ENCODE measurements around the gene CALCA. TPM values are rescaled to one million over a fixed set of nuclear protein-coding genes. Genes with fewer than 3 reads are reported as not detected.
"Not testable (repeated sequence)": the region's sequence is repeated elsewhere in the genome, so short reads cannot be mapped to it uniquely, and the experiment has no call there.

CALCA gene, protein sequence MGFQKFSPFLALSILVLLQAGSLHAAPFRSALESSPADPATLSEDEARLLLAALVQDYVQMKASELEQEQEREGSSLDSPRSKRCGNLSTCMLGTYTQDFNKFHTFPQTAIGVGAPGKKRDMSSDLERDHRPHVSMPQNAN
- total RNA-seq (not detected), polyA plus RNA-seq (not detected), total RNA-seq (not detected)

DNA sequence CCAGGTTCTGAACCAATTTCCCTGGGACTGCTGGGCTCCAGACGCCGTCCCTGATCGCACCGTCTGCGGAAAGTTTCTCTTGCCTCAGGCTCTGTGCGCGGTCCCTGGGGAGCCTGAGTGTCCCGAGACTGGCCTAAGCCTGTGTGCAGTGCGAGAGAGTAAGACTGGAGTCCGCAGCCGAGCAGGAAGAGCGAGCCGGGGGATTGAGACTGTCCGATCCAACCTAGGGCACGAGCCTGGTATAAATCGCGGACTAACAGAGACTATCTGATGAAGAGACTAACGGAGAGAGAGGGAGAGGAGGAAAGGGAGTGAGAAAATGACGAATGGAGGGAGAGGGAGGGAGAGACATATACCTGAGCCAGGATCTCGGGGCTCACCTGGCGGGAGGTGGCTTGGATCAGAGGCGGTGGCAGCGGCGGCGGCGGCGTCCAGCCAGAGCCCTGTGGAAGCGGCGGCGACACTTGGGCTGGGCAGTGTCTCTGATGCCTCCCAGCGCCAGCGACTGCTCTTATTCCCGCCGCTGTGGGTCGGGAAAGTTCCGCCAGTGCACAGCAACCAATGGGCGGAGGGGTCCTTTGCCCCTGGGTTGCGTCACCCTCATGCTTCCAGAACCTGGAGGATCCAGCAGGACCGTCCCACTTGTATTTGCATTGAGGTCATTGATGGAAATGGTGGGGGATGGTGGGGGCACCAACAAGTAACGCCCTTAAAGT is at the start of gene CALCA:
Gene CALCA (minus strand): TSS at position 487 of the 716 bp plus-strand sequence. CDS start 1,159 bp downstream, outside the sequence.
- Histone ChIP-seq H3K36me3 (ENCODE audit: control insufficient read depth in 2 of 3, insufficient read depth in 3 of 3, low read length in 3 of 3) (no peaks in the 10 kb centered on the region), H3K4me1 (ENCODE audit: control insufficient read depth in 2 of 2, insufficient read depth in 2 of 2, low read length in 2 of 2) (peaks cover 11 to 16% of the 10 kb centered on the region in 2 donors), H3K9me3 (ENCODE audit: control insufficient read depth in 2 of 3, low read length in 3 of 3) (no peaks in the 10 kb centered on the region), H3K4me3 (ENCODE audit: low read length) (peak within 1 kb of the TSS; percentile 47), H3K27ac (ENCODE audit: low read depth, low read length) (no peak within 1 kb of the TSS), H3K27me3 (ENCODE audit: control insufficient read depth in 2 of 2, insufficient read depth in 2 of 2, low read length in 2 of 2) (peaks cover 10 to 25% of the 10 kb centered on the region in 2 donors)
- POLR2A ChIA-PET: no interaction called here
- ATAC-seq (no peak), DNase-seq (no peak)
- peak within 1 kb of the TSS in 1 of 9 donors; percentile 16 for H3K27ac Mint-ChIP-seq
- H3K36me3 Mint-ChIP-seq: no peaks in the 10 kb centered on the region
- CTCF ChIA-PET: no interaction called here
- H3K4me3 Mint-ChIP-seq: peak within 1 kb of the TSS; percentile 76 to 92 (median 83)
- intact Hi-C loops (cut with micrococcal nuclease): loop anchor here (2.0 to 5.0 kb wide), 2 partner anchors 235 to 237 kb away; no protein-coding TSS in a partner anchor
- H3K4me1 Mint-ChIP-seq: peaks cover 20 to 38% (median 32%) of the 10 kb centered on the region in 7 donors
- H3K27me3 Mint-ChIP-seq: peaks cover 78 to 87% (median 82%) of the 10 kb centered on the region in 5 donors
- no peaks in the 10 kb centered on the region for H3K9me3 Mint-ChIP-seq

DNA sequence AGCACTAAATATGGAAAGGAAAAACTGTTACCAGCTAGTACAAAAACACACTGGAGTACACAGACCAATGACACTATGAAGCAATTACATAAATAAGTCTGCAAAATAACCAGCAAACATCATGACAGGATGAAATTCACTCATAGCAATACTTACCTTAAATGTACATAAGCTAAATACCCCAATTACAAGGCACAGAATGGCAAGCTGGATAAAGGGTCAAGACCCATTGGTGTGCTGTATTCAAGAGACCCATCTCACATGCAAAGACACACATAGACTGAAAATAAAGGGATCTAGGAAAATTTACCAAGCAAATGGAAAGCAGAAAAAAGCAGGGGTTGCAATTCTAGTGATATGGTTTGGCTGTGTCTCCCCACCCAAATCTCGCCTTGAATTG is 44.0 kb upstream of the CALCA start:
- Histone ChIP-seq H3K27ac (ENCODE audit: low read depth, low read length) (no peak overlapping the region), H3K4me3 (ENCODE audit: low read length) (no peak overlapping the region), H3K9me3 (ENCODE audit: control insufficient read depth in 2 of 3, low read length in 3 of 3) (no peaks in the 10 kb centered on the region), H3K36me3 (ENCODE audit: control insufficient read depth in 2 of 3, insufficient read depth in 3 of 3, low read length in 3 of 3) (no peaks in the 10 kb centered on the region), H3K4me1 (ENCODE audit: control insufficient read depth in 2 of 2, insufficient read depth in 2 of 2, low read length in 2 of 2) (no peaks in the 10 kb centered on the region), H3K27me3 (ENCODE audit: control insufficient read depth in 2 of 2, insufficient read depth in 2 of 2, low read length in 2 of 2) (no peaks in the 10 kb centered on the region)
- Mint-ChIP-seq H3K4me3 (no peak overlapping the region), H3K27ac (no peak overlapping the region), H3K4me1 (no peaks in the 10 kb centered on the region), H3K27me3 (peaks cover 8 to 42% (median 26%) of the 10 kb centered on the region in 5 donors), H3K9me3 (peaks cover 14 to 51% (median 25%) of the 10 kb centered on the region in 11 donors), H3K36me3 (peaks cover 0 to 29% (median 6%) of the 10 kb centered on the region in 5 donors)
- POLR2A ChIA-PET: no interaction called here
- DNase-seq: no peak
- CTCF ChIA-PET: no interaction called here
- no peak for ATAC-seq
- intact Hi-C loops (cut with micrococcal nuclease): no loop called here

DNA sequence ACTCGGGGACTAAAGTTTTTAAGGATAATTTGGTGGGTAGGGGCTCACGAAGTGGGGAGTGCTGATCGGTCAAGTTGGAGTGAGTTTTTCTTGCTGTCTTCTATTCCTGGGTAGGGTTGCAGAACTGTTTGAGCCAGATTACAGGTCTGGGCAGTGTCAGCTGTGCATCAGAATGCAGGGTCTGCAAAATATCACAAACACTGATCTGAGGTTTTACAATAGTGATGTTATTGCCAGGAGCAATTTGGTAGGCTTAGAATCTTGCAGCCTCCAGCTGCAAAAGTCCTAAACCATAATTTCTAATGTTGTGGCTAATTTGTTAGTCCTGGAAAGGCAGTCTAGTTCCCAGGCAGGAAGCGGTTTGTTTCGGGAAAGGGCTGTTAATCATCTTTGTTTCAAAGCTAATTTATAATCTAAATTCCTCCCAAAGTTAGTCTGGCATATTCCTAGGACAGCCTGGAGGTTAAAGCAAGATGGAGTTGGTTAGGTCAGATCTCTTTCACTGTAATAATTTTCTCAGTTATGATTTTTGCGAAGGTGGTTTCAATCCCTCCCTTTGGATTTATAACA is 39.7 kb upstream of the CALCA start:
- Histone ChIP-seq H3K9me3 (ENCODE audit: control insufficient read depth in 2 of 3, low read length in 3 of 3) (no peaks in the 10 kb centered on the region), H3K4me1 (ENCODE audit: control insufficient read depth in 2 of 2, insufficient read depth in 2 of 2, low read length in 2 of 2) (no peaks in the 10 kb centered on the region), H3K4me3 (ENCODE audit: low read length) (no peak overlapping the region), H3K27ac (ENCODE audit: low read depth, low read length) (no peak overlapping the region), H3K27me3 (ENCODE audit: control insufficient read depth in 2 of 2, insufficient read depth in 2 of 2, low read length in 2 of 2) (no peaks in the 10 kb centered on the region), H3K36me3 (ENCODE audit: control insufficient read depth in 2 of 3, insufficient read depth in 3 of 3, low read length in 3 of 3) (no peaks in the 10 kb centered on the region)
- ChIA-PET CTCF (no interaction called here), POLR2A (no interaction called here)
- ATAC-seq (no peak), DNase-seq (no peak)
- intact Hi-C loops (cut with micrococcal nuclease): no loop called here
- H3K4me1 Mint-ChIP-seq: no peaks in the 10 kb centered on the region
- H3K27me3 Mint-ChIP-seq: peaks cover 6 to 54% (median 31%) of the 10 kb centered on the region in 5 donors
- H3K4me3 Mint-ChIP-seq: no peak overlapping the region
- peaks cover 8 to 22% (median 14%) of the 10 kb centered on the region in 11 donors for H3K9me3 Mint-ChIP-seq
- H3K36me3 Mint-ChIP-seq: peaks cover 0 to 14% (median 6%) of the 10 kb centered on the region in 5 donors
- no peak overlapping the region for H3K27ac Mint-ChIP-seq

DNA sequence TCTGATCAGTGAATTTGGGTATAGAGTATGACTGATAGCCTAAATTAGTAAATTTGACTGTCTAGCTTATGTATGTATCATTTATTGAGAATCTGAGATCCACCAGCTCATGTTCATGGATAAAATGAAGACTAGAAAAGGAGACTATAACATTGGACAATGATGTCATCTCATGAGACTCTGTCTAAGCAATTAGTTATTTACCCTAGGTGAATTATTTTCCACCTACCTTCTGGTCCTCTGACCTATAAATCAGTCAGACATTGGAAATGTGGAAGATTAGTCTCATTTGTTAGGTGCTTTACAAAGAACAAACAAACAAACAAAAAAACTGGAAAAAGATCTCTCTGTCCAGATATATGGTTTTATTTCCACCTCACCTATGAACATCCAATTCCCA is 38.7 kb upstream of the CALCA start:
- intact Hi-C loops (cut with micrococcal nuclease): no loop called here
- Mint-ChIP-seq H3K4me3 (no peak overlapping the region), H3K9me3 (peaks cover 4 to 12% (median 8%) of the 10 kb centered on the region in 11 donors), H3K27me3 (peaks cover 6 to 57% (median 28%) of the 10 kb centered on the region in 5 donors), H3K4me1 (no peaks in the 10 kb centered on the region), H3K27ac (no peak overlapping the region), H3K36me3 (peaks cover 0 to 10% (median 6%) of the 10 kb centered on the region in 5 donors)
- no peaks in the 10 kb centered on the region for H3K9me3 ChIP-seq (ENCODE audit: control insufficient read depth in 2 of 3, low read length in 3 of 3)
- H3K27ac ChIP-seq (ENCODE audit: low read depth, low read length): no peak overlapping the region
- ChIA-PET POLR2A (no interaction called here), CTCF (interaction anchor here (0.6 kb wide), 1 partner anchor 103 kb away, joined by 3 read pairs; no protein-coding TSS in a partner anchor)
- H3K36me3 ChIP-seq (ENCODE audit: control insufficient read depth in 2 of 3, insufficient read depth in 3 of 3, low read length in 3 of 3): no peaks in the 10 kb centered on the region
- no peaks in the 10 kb centered on the region for H3K4me1 ChIP-seq (ENCODE audit: control insufficient read depth in 2 of 2, insufficient read depth in 2 of 2, low read length in 2 of 2)
- ATAC-seq: no peak
- DNase-seq: no peak
- H3K4me3 ChIP-seq (ENCODE audit: low read length): no peak overlapping the region
- no peaks in the 10 kb centered on the region for H3K27me3 ChIP-seq (ENCODE audit: control insufficient read depth in 2 of 2, insufficient read depth in 2 of 2, low read length in 2 of 2)

DNA sequence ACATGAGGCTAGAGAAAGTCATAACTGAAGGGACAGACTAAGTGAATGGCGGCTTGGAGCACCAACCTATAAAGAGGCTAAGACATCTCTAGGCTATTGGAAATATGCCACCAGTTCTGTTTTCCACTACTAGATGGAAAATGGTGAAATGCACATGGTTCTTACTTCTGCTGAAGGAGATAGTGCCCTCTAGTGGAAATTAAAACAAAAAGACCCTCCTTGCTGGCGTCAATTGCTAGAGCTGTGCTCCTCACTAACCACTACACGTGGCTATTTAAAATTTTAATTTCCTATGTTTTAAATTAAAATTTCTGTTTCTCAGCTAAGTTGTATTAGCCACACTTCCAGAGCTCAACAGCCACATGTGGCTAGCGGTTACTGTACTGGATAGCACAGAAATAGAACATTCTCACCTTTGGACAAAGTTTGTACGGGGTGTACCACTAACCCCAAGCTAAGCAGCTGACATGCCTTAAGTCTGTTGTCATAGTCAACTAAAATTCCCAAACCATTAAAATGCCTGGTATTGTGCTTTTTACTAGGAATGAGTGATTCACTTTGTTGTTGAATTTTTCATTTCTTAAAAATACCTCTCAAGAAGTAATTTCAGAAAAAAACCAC is 34.1 kb upstream of the CALCA start:
- ATAC-seq (peak; percentile 64), DNase-seq (peak in 7 of 9 donors; percentile 7 to 46 (median 34))
- no peak overlapping the region for H3K4me3 ChIP-seq (ENCODE audit: low read length)
- Mint-ChIP-seq H3K4me3 (no peak overlapping the region), H3K9me3 (no peaks in the 10 kb centered on the region), H3K27ac (no peak overlapping the region), H3K4me1 (no peaks in the 10 kb centered on the region), H3K27me3 (peaks cover 18 to 76% (median 36%) of the 10 kb centered on the region in 5 donors), H3K36me3 (no peaks in the 10 kb centered on the region)
- no peak overlapping the region for H3K27ac ChIP-seq (ENCODE audit: low read depth, low read length)
- no peaks in the 10 kb centered on the region for H3K36me3 ChIP-seq (ENCODE audit: control insufficient read depth in 2 of 3, insufficient read depth in 3 of 3, low read length in 3 of 3)
- ChIA-PET CTCF (interaction anchor here (1.0 to 4.6 kb wide), 4 partner anchors 27 to 551 kb away, joined by 3 to 51 read pairs (median 3); no protein-coding TSS in a partner anchor), POLR2A (no interaction called here)
- no peaks in the 10 kb centered on the region for H3K9me3 ChIP-seq (ENCODE audit: control insufficient read depth in 2 of 3, low read length in 3 of 3)
- no peaks in the 10 kb centered on the region for H3K27me3 ChIP-seq (ENCODE audit: control insufficient read depth in 2 of 2, insufficient read depth in 2 of 2, low read length in 2 of 2)
- no peaks in the 10 kb centered on the region for H3K4me1 ChIP-seq (ENCODE audit: control insufficient read depth in 2 of 2, insufficient read depth in 2 of 2, low read length in 2 of 2)
- intact Hi-C loops (cut with micrococcal nuclease): loop anchor here (1.0 to 10.0 kb wide), 5 partner anchors 31 to 706 kb away; no protein-coding TSS in a partner anchor

DNA sequence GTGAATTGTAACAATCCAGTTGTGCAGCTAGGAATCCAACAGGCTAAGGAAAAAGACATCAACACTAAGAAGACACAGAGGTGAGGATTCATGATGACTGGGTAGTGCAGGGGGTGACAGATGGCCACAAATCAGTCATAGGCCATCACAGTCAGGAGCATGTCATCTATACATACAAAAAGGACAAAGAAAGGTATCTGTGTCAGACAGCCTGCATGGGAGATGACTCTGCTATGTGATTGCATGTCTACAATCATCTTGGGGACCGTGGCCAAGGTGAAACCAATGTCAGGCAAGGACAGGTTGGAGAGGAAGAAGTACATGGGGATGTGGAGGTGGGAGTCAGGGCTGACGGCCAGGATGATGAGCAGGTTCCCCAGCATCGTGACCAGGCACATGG is 16.0 kb upstream of the CALCA start:
- H3K4me1 ChIP-seq (ENCODE audit: control insufficient read depth in 2 of 2, insufficient read depth in 2 of 2, low read length in 2 of 2); H3K4me3 ChIP-seq (ENCODE audit: low read length); H3K27ac Mint-ChIP-seq; H3K36me3 ChIP-seq (ENCODE audit: control insufficient read depth in 2 of 3, insufficient read depth in 3 of 3, low read length in 3 of 3); H3K27me3 ChIP-seq (ENCODE audit: control insufficient read depth in 2 of 2, insufficient read depth in 2 of 2, low read length in 2 of 2); H3K27ac ChIP-seq (ENCODE audit: low read depth, low read length); DNase-seq; H3K4me3 Mint-ChIP-seq; POLR2A ChIA-PET; H3K4me1 Mint-ChIP-seq; intact Hi-C loops (cut with micrococcal nuclease); CTCF ChIA-PET; H3K36me3 Mint-ChIP-seq; H3K9me3 Mint-ChIP-seq; H3K9me3 ChIP-seq (ENCODE audit: control insufficient read depth in 2 of 3, low read length in 3 of 3); ATAC-seq: not testable (repeated sequence)
- H3K27me3 Mint-ChIP-seq: peaks cover 11 to 36% (median 17%) of the 10 kb centered on the region in 5 donors
